NCI-H460 (cell line): Measurements from ENCODE around the gene SPINT2. TPM values are rescaled to one million over a fixed set of nuclear protein-coding genes. Genes with fewer than 3 reads are reported as not detected.
"Not testable (repeated sequence)": the region's sequence is repeated elsewhere in the genome, so short reads cannot be mapped to it uniquely, and the experiment has no call there.

Source experiments
- DNase-seq: peaks from one replicate; pipeline ENCODE4 v3.0.0-alpha.2; 2016; ENCODE audit warnings: low read depth; ENCODE audit errors: extremely low read depth
- polyA plus RNA-seq: library from polyadenylated mRNA; depleted of rRNA; stranded (reverse); fragments of >200 nt; gene quantifications from 2 replicates; pipeline ENCODE4 v1.2.3, GENCODE V29; 2014; cell fraction: nucleus; rRNA removed
- total RNA-seq: library from RNA; depleted of rRNA; stranded (reverse); fragments of >200 nt; shearing (Covaris generic); gene quantifications from 2 replicates; pipeline ENCODE4 v1.2.3, GENCODE V29; 2014; rRNA removed

Gene SPINT2
- total RNA-seq = 0.35 and 0.64 TPM in 2 replicates
- not detected in 2 replicates for polyA plus RNA-seq

DNA sequence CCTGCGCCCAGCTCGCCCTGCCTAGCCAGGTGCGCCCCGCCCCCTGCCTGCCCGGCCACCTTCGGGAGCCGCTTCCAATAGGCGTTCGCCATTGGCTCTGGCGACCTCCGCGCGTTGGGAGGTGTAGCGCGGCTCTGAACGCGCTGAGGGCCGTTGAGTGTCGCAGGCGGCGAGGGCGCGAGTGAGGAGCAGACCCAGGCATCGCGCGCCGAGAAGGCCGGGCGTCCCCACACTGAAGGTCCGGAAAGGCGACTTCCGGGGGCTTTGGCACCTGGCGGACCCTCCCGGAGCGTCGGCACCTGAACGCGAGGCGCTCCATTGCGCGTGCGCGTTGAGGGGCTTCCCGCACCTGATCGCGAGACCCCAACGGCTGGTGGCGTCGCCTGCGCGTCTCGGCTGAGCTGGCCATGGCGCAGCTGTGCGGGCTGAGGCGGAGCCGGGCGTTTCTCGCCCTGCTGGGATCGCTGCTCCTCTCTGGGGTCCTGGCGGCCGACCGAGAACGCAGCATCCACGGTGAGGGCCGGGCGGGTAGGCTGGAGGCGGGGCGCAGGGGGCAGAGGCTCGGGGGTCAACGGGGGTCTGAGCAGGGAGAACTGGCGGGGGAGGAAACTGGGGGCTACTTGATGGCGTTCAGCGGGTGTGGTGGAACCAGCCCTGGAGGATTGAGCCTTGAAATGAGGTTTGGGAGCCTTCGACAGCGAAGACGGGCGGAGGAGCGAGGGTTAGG, at the start of gene SPINT2:
SPINT2 (plus strand) TSS at position 88 of the 727 bp plus-strand sequence; CDS start at position 408, 320 bp downstream.
- no peak for DNase-seq

DNA sequence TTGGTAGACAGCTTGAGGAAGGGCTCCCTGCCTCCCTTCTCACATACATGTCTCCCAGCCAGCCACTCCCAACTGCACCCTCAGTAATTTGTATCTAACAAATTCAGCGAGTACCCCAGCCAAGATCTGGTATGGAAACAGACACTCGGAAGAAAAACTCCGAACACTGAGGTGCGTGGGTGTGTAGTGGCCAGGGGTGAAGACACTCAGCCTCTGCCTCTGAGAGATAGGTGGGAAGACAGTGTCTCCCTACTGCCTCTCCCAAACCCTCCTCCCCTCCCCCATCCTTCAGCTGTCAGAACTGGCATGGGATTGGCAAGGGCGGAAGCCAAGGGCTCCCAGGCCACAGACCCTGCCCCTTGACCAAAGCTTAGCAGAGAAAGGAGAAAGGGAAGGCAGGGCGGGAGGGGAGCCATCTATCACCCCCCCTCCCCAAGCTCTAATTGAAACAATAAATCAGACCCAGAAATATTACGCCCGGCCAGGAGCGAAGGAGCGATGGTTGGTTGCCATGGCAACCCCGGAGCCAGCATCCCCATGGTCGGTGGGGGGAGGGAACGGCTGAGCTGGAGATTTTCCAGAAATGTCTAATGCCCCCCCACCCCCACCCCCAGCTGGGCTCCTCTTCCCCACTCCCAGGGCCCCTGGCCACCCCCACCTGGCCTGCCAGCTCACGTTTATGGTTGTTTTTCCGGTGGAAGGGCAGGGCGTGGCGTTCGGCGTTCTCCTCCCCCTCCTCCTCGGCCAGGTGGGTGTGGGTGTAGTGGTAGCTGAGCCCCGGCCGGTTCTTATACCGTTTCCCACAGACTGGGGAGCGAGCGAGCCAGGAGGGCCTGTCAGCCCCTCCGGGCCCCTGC, 47.4 kb upstream of the SPINT2 start:
- DNase-seq = no peak

GRCh38 chr19:38218204-38218603, 46.2 kb upstream of the SPINT2 start:
- DNase-seq = no peak

GRCh38 chr19:38219221-38219620, 45.2 kb upstream of the SPINT2 start:
- DNase-seq = no peak

GRCh38 chr19:38221421-38221820, 43.0 kb upstream of the SPINT2 start:
- no peak for DNase-seq

DNA sequence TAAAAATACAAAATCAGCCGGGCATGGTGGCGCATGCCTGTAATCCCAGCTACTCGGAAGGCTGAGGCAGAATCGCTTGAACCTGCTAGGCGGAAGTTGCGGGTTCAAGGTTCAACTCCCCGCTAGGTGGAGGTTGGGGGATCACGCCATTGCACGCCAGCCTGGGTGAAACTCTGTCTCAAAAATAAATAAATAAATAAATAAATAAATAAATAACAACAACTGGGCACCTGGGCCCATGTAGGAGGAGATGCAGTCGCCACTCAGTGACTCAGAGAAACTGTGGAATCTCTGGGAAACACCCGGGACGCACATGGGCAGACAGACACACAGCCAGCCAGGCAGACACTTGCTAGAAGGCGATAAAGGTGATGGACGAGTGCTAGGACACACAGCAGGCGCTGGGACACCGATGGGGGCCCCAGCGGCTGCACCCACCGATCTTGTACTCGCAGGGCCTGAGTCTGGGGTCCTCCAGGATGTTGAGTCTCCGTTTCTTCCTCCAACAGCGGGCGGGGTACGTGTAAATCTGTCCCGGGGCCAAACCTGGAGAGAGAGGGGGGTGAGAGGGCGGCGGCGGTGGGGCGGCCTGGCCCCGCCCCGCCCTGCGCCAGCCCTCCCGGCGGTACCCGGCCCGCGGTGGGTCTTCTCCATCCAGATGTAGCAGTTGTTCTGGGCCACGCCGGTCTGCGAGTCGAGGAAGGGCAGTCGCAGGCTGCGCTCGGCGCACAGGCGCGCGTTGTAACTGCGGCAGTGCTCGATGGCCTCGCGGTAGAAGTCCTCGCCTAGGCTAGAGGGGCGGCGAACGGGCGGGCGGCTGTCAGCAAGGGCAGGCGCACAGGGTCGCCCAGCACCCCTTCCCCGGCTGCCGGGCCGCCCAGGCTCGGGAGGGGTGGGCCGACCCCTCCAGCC, 42.2 kb upstream of the SPINT2 start:
- DNase-seq = no peak

DNA sequence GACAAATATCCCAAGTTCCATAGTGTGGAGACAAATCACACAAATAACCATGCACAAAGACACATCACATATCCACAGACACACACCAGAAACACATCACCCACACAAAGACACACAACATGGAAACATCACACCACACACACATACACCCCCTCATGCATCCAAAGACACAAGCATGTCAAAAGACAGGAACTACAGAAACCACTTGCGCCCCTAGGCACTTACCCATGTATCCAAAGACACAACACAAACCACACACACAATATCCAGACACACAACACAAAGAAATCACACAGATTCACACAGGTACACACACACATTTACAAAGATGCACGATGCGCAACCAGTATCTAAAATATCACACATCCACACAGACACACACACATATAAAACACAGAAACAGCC, 41.3 kb upstream of the SPINT2 start:
- no peak for DNase-seq

GRCh38 chr19:38223617-38224013, 40.8 kb upstream of the SPINT2 start:
- DNase-seq = no peak

DNA sequence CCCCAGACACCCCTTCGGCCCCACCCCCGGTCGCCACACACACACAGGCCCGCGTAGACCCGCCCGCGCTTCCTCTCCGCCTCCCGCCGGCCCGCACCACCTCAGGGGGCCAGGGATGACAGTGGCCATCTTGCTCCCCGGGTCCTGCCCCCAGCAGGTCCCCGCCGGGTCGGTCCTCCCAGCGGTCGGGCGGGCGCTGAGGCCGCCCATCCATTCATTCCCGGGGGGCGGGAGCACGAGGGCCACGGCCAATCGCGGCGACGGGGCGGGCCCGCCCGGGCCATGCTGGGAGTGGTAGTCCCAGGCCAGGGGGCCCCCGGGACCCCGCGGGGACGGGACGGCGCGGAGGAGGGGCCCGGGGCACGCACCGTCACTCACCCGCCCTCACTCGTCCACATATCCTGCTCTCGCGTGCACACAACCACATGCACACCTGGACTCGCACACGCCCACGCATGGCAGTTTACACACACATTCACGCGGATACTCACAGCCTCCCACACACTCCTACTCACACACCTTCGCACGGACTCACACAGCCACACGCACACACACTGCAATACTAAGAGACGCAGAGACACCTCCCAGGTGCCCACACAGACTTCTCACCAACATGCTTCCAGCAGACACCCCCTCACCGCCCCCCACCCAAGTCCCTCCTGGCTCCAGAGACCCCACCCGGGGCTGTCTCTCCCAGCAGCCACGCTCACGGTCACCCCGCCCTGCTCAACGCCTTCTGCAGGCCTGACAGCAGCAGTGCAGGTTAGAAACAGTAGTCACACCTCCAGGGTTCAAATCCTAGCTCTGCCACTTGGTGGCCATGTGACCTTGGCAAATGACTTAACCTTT, 40.1 kb upstream of the SPINT2 start, which contains the start of gene DPF1:
DPF1 (minus strand) TSS at position 209 of the 849 bp plus-strand sequence; CDS start at position 129, 80 bp downstream.
- peak; percentile 34 for DNase-seq

DNA sequence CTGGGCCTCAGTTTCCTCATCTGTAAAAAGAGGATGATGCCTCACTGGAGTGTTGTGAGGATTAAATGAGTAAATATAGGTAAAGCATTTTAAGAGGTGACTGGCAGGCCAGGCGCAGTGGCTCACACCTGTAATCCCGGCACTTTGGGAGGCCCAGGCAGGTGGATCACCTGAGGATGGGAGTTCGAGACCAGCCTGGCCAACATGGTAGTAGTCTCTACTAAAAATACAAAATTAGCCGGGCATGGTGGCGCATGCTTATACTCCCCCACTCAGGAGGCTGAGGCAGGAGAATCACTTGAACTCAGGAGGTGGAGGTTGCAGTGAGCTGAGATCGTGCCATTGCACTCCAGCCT, 39.5 kb upstream of the SPINT2 start:
- not testable (repeated sequence) for DNase-seq

DNA sequence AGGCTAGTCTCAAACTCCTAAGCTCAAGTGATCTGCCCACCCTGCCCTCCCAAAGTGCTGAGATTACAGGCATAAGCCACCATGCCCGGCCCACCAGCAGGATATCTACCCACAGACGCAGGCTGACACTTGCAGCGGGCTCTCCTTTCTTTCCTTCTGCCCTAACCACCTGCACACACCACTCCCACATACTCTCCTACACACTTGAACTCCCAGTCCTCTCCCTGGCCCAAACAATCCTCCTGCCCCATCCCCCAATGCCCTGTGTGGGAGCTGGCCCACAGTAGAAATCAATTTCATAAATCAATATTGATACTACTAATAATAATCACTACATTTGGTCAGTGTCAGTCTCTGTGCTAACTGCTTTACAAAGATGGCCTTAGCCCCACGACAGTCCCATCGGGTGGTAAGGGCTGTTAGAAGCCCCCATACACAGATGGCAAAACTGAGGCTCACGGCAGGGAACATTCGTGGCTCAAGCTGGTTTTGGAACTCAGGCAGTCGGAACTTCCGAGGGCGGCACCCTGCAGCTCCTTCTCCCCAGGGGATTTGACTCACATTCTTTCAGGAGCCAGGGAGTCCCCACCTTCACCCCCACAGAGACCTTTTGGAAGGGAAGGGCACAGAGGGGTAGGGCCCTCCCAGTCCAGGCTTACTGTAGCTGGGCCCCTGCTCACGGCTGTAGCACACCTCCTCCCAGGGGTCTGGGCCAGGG, 36.9 kb upstream of the SPINT2 start:
- no peak for DNase-seq

DNA sequence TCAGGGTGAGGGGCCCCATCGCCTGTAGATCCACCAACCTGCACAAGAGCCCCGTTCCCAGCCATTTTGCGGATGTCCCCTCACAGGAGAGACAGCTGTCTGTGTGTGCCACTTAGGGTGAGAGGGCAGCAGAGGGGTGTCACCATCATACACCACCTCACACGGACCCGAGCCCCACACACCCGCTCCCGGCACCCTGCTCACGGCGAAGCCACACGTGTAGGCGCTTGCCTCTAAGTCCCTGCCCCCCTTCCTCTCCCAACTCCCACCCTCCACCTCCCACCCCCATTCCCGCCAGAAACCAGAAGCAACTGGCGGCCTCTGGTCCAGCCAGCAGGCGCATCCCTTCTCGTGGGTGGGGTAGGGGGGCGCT, 36.4 kb upstream of the SPINT2 start:
- no peak for DNase-seq

GRCh38 chr19:38228491-38229439, 35.6 kb upstream of the SPINT2 start:
- no peak for DNase-seq

DNA sequence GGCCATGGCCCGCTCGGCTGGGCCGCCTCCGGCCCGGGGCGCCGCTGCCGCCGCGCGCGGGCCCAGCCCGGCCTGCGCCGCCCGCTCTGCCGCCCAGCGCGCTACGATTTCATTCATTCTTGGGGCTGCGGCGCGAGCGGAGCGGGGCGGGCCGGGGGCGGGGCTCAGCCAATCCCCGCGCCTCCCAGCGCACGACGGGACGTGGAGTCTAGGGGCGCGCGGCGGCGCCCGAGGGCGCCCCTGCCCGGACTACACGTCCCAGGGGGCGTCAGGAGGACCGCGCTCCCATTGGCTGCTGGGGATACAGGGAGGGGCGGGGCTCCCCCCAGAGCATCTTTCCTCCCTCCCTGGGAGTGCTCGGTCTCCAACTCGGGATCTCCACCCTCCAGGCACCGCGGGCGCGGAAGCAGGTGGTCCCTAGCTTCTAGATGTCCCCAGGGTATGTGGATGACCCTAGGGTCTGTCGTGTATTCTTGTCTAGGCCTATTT, 34.7 kb upstream of the SPINT2 start:
- DNase-seq = peak; percentile 53

GRCh38 chr19:38230506-38231133, 33.8 kb upstream of the SPINT2 start:
- DNase-seq = not testable (repeated sequence)

DNA sequence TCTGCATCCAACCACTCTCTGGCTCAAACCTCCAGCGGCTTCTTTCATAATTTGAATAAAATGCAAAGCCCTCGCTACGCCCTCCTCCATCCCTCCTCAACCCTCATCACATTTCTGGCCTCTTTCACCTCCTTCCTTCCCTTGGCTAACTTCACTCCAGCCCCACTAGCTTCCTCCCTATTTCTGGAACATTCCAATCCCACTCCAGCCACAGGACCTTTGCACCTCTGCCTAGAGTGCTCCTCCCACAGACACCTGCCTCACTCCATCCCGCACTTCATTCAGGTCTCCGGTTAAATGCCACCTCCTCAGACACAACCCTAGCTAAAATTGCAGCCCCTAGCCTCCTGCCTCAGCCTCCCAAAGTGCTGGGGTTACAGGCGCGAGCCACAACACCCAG, 32.5 kb upstream of the SPINT2 start:
- DNase-seq = no peak

DNA sequence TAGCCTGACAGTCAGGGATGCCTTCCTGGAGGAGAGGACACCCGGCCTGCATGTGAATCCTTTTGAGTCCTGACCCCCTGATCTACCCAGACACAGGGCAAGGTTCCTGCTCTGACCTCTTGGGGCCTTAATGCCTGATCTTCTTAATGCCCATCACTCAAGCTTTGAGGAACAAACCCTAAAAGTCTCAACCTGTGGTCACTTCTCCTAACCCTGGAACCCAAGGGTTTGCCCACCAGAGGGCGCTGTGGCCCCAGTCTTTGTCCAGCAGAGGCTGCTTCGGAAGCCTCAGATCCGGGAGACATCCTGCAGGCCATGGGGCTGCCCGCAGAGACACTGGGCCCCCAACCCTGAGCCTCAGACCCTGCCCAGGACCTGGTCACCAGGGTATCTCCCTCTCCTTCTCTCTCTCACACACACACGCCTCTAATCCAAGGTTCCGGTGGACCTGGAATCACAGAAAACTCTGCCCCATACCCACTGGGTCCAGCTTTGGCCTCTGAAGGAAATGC, 30.6 kb upstream of the SPINT2 start:
- peak; percentile 69 for DNase-seq
